ENCODE results near the gene FBXW7. TPM values are rescaled to one million over a fixed set of nuclear protein-coding genes. Genes with fewer than 3 reads are reported as not detected.

The FBXW7 gene
- polyA plus RNA-seq, 1 donor from 2014 or later: 55.7 TPM

GRCh38 chr4:152572417-152573086 lies 36.7 kb upstream of the FBXW7 start:
- TF ChIP-seq TAF1 (IDR thresholded peaks at IDR 0.05; ENCODE audit: low read depth): no peak
- no peak for TF ChIP-seq RAD21 (conservative IDR thresholded peaks at IDR 0.05)
- no peak for TF ChIP-seq MXI1 (conservative IDR thresholded peaks at IDR 0.05; ENCODE audit: poor library complexity, severe bottlenecking)
- TF ChIP-seq EP300 (conservative IDR thresholded peaks at IDR 0.05; ENCODE audit: poor library complexity, severe bottlenecking): no peak
- Histone ChIP-seq H3F3A (ENCODE audit: insufficient read depth, low read length, poor library complexity, severe bottlenecking) (no peaks in the 10 kb centered on the region), H3K9me3 (ENCODE audit: low read length) (no peaks in the 10 kb centered on the region), H3K36me3 (ENCODE audit: insufficient read depth, low read length) (no peaks in the 10 kb centered on the region), H4K20me1 (ENCODE audit: insufficient read depth) (no peaks in the 10 kb centered on the region), H3K27me3 (ENCODE audit: insufficient read depth, low read depth, low read length) (no peaks in the 10 kb centered on the region), H3K4me2 (ENCODE audit: low read length) (no peak overlapping the region), H3K4me3 (ENCODE audit: low read length) (no peak overlapping the region), H3K9me2 (ENCODE audit: insufficient read depth, low read length) (no peaks in the 10 kb centered on the region), H3K27ac (ENCODE audit: low read length) (no peak overlapping the region), H3K9ac (ENCODE audit: low read length) (no peak overlapping the region), H2AFZ (ENCODE audit: low read depth, low read length) (no peak overlapping the region), H3K79me2 (replicated peaks; ENCODE audit: insufficient read depth, low read length) (no peaks in the 10 kb centered on the region)

GRCh38 chr4:152571770-152572169 lies 35.9 kb upstream of the FBXW7 start:
- TF ChIP-seq SMC3 (conservative IDR thresholded peaks at IDR 0.05; ENCODE audit: poor library complexity) (no peak), RAD21 (conservative IDR thresholded peaks at IDR 0.05) (no peak), EP300 (conservative IDR thresholded peaks at IDR 0.05; ENCODE audit: poor library complexity, severe bottlenecking) (no peak), EZH2 (IDR thresholded peaks at IDR 0.05; ENCODE audit: borderline replicate concordance, insufficient read depth, low read length, poor library complexity, severe bottlenecking) (no peak), TAF1 (IDR thresholded peaks at IDR 0.05; ENCODE audit: low read depth) (no peak), POLR2AphosphoS5 (IDR thresholded peaks at IDR 0.05) (no peak), REST (IDR thresholded peaks at IDR 0.05; ENCODE audit: borderline replicate concordance) (no peak), MXI1 (conservative IDR thresholded peaks at IDR 0.05; ENCODE audit: poor library complexity, severe bottlenecking) (no peak), CTCF (IDR thresholded peaks at IDR 0.05; ENCODE audit: poor library complexity, severe bottlenecking) (no peak)
- no peaks in the 10 kb centered on the region for H3F3A ChIP-seq (ENCODE audit: insufficient read depth, low read length, poor library complexity, severe bottlenecking)
- no peak overlapping the region for H3K4me3 ChIP-seq (ENCODE audit: low read length)

More at GRCh38 chr4:152571770-152572169, 35.9 kb upstream of the FBXW7 start:
- no peaks in the 10 kb centered on the region for H3K79me2 ChIP-seq (replicated peaks; ENCODE audit: insufficient read depth, low read length)
- no peaks in the 10 kb centered on the region for H3K9me3 ChIP-seq (ENCODE audit: low read length)
- no peaks in the 10 kb centered on the region for H3K27me3 ChIP-seq (ENCODE audit: insufficient read depth, low read depth, low read length)
- H2AFZ ChIP-seq (ENCODE audit: low read depth, low read length): no peak overlapping the region
- H3K36me3 ChIP-seq (ENCODE audit: insufficient read depth, low read length): no peaks in the 10 kb centered on the region
- H3K4me2 ChIP-seq (ENCODE audit: low read length): no peak overlapping the region
- no peaks in the 10 kb centered on the region for H3K9me2 ChIP-seq (ENCODE audit: insufficient read depth, low read length)
- H3K9ac ChIP-seq (ENCODE audit: low read length): no peak overlapping the region
- no peak overlapping the region for H3K27ac ChIP-seq (ENCODE audit: low read length)
- no peaks in the 10 kb centered on the region for H4K20me1 ChIP-seq (ENCODE audit: insufficient read depth)

Data from neural cell (in vitro differentiated cells).